ENCODE measurements around the gene SCYGR4.
"Not testable (repeated sequence)": the region's sequence is repeated elsewhere in the genome, so short reads cannot be mapped to it uniquely, and the experiment has no call there.

Gene SCYGR4

GRCh38 chr2:227617316-227618230, at the start of gene SCYGR4:
Gene SCYGR4 (plus strand): TSS chr2:227617498. CDS start chr2:227617498, 0 bp downstream.
- no peak for DNase-seq

GRCh38 chr2:227568852-227569169, 48.5 kb upstream of the SCYGR4 start:
- DNase-seq, result no peak

GRCh38 chr2:227570615-227571014, 46.7 kb upstream of the SCYGR4 start:
- DNase-seq, result no peak

GRCh38 chr2:227576110-227576509, 41.2 kb upstream of the SCYGR4 start:
- no peak for DNase-seq

- DNase-seq, result no peak
Observed at GRCh38 chr2:227576812-227577211, 40.5 kb upstream of the SCYGR4 start.

- no peak for DNase-seq
Observed at GRCh38 chr2:227577555-227577954, 39.7 kb upstream of the SCYGR4 start.

- DNase-seq, result no peak
Observed at GRCh38 chr2:227578642-227579041, 38.7 kb upstream of the SCYGR4 start.

- DNase-seq, result no peak
Observed at GRCh38 chr2:227579791-227580190, 37.5 kb upstream of the SCYGR4 start.

- DNase-seq, result no peak
Observed at GRCh38 chr2:227582369-227582768, 34.9 kb upstream of the SCYGR4 start.

- DNase-seq, result no peak
Observed at GRCh38 chr2:227592694-227593387, 24.5 kb upstream of the SCYGR4 start.

GRCh38 chr2:227595797-227596196, 21.5 kb upstream of the SCYGR4 start:
- DNase-seq, result no peak

GRCh38 chr2:227597036-227597435, 20.3 kb upstream of the SCYGR4 start:
- DNase-seq, result no peak

GRCh38 chr2:227597998-227598397, 19.3 kb upstream of the SCYGR4 start:
- DNase-seq, result no peak

- not testable (repeated sequence) for DNase-seq
Observed at GRCh38 chr2:227598835-227599503, 18.3 kb upstream of the SCYGR4 start, which contains the start of gene SCYGR2. Gene SCYGR2 (plus strand): TSS chr2:227598893. CDS start chr2:227598893, 0 bp downstream.

GRCh38 chr2:227602358-227602757, 14.9 kb upstream of the SCYGR4 start:
- no peak for DNase-seq

GRCh38 chr2:227606476-227606875, 10.8 kb upstream of the SCYGR4 start:
- DNase-seq, result no peak

GRCh38 chr2:227607941-227608340, 9.4 kb upstream of the SCYGR4 start:
- DNase-seq, result no peak

- DNase-seq, result no peak
Observed at GRCh38 chr2:227608561-227609338, 8.5 kb upstream of the SCYGR4 start.

GRCh38 chr2:227610123-227610522, 7.2 kb upstream of the SCYGR4 start:
- DNase-seq, result no peak

- no peak for DNase-seq
Observed at GRCh38 chr2:227612546-227613271, 4.6 kb upstream of the SCYGR4 start.

- no peak for DNase-seq
Observed at GRCh38 chr2:227613272-227613660, 4.0 kb upstream of the SCYGR4 start.

- DNase-seq, result no peak
Observed at GRCh38 chr2:227614246-227614645, 3.1 kb upstream of the SCYGR4 start.

Measured in activated gamma-delta T cell treated with Interleukin-2 at 50 U/mL for 16 hours (primary cell).